ENCODE results near the gene RETN. TPM values are rescaled to one million over a fixed set of nuclear protein-coding genes. Genes with fewer than 3 reads are reported as not detected.

Gene RETN
- total and polyA plus RNA-seq, 2 donors (not counting 3 experiments of a cell fraction or from before 2014, with no cell fraction given) = not detected

DNA sequence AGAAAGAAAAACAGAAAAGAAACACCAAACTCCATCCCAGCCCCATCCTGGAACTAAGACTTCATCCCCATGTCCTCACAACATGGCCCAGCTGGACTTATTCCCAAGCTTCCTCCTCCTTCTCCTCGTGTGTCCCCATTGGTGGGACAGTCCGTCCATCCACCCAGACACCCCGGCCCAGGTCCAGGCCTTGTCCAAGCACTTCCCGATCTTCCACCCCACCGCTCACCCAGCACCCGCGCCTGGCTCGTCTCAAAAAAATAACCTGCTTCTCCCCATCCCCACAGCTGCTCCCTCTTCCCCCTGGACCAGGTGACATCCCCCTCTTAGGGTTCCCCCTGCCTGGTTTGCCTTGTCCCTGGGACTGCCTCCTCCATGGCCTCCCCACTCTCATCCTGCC, 34.5 kb downstream of the RETN start:
- POLR2A ChIA-PET = no interaction called here
- H3K27ac ChIP-seq (ENCODE audit: insufficient read depth, low read depth, low read length) = no peak overlapping the region
- no peaks in the 10 kb centered on the region for H3K27me3 ChIP-seq (ENCODE audit: control insufficient read depth in 2 of 2, insufficient read depth in 2 of 2, low read length in 2 of 2)
- H3K9me3 ChIP-seq (replicated peaks; ENCODE audit: control insufficient read depth, insufficient read depth, low read length) = no peaks in the 10 kb centered on the region
- no peak overlapping the region for H3K9ac ChIP-seq (replicated peaks; ENCODE audit: extremely low read depth, insufficient read depth, low read length)
- no peak overlapping the region for H3K4me3 ChIP-seq (replicated peaks in 1 of 3; ENCODE audit: insufficient read depth in 1 of 3, low read depth in 1 of 3, low read length in 3 of 3)
- no peak overlapping the region for H3K4me2 ChIP-seq (ENCODE audit: insufficient read depth, low read length)
- BruUV-seq (replicated peaks) = no TSS peak
- H2AFZ ChIP-seq (ENCODE audit: low read depth, low read length) = no peak overlapping the region
- DNase-seq (ENCODE audit: low read depth, low spot score) = no peak
- dilution Hi-C loops (cut with MboI; ENCODE audit: extremely low pct_ligation_motif_present, low sequenced_read_pairs) (no loop called here), intact Hi-C loops (cut with micrococcal nuclease) (no loop called here)
- H3K4me1 ChIP-seq (ENCODE audit: control insufficient read depth, extremely low read depth, insufficient read depth, low read length) = no peaks in the 10 kb centered on the region
- no peak for FAIRE-seq
- H3K9me1 ChIP-seq (replicated peaks; ENCODE audit: control insufficient read depth, extremely low read depth, insufficient read depth, low read length) = no peaks in the 10 kb centered on the region
- CTCF ChIA-PET = no interaction called here
- no peaks in the 10 kb centered on the region for H3K79me2 ChIP-seq (ENCODE audit: control insufficient read depth, insufficient read depth, low read length)
- no peaks in the 10 kb centered on the region for H3K36me3 ChIP-seq (ENCODE audit: control insufficient read depth in 2 of 2, extremely low read depth in 1 of 2, insufficient read depth in 2 of 2, low read length in 2 of 2)
- no peak for TF ChIP-seq EZH2 (IDR thresholded peaks at IDR 0.05; ENCODE audit: borderline replicate concordance, low read depth, low read length, severe bottlenecking)
- TF ChIP-seq, protein P1, sequence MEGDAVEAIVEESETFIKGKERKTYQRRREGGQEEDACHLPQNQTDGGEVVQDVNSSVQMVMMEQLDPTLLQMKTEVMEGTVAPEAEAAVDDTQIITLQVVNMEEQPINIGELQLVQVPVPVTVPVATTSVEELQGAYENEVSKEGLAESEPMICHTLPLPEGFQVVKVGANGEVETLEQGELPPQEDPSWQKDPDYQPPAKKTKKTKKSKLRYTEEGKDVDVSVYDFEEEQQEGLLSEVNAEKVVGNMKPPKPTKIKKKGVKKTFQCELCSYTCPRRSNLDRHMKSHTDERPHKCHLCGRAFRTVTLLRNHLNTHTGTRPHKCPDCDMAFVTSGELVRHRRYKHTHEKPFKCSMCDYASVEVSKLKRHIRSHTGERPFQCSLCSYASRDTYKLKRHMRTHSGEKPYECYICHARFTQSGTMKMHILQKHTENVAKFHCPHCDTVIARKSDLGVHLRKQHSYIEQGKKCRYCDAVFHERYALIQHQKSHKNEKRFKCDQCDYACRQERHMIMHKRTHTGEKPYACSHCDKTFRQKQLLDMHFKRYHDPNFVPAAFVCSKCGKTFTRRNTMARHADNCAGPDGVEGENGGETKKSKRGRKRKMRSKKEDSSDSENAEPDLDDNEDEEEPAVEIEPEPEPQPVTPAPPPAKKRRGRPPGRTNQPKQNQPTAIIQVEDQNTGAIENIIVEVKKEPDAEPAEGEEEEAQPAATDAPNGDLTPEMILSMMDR (IDR thresholded peaks at IDR 0.05; ENCODE audit: extremely low read depth in 1 of 2, insufficient read depth in 1 of 2, low read depth in 1 of 2, low read length in 2 of 2) = no peak
- no peak for TF ChIP-seq MYC (IDR thresholded peaks at IDR 0.05; ENCODE audit: low read depth, low read length)
- TF ChIP-seq, protein P2, sequence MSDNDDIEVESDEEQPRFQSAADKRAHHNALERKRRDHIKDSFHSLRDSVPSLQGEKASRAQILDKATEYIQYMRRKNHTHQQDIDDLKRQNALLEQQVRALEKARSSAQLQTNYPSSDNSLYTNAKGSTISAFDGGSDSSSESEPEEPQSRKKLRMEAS (IDR thresholded peaks at IDR 0.05; ENCODE audit: insufficient read depth, insufficient read length) = no peak
- TF ChIP-seq POLR2AphosphoS5 (IDR thresholded peaks at IDR 0.05; ENCODE audit: insufficient read depth, low read depth, low read length) = no peak
- no peak for TF ChIP-seq POLR2A (IDR thresholded peaks at IDR 0.05; ENCODE audit: low read depth, low read length)
- TF ChIP-seq GATA2 (IDR thresholded peaks at IDR 0.05; ENCODE audit: insufficient read depth, insufficient read length, low read depth, low read length) = no peak
- TF ChIP-seq FOS (IDR thresholded peaks at IDR 0.05; ENCODE audit: borderline replicate concordance, insufficient read depth, low read length) = no peak
- no peak for TF ChIP-seq JUN (IDR thresholded peaks at IDR 0.05; ENCODE audit: borderline replicate concordance, insufficient read depth, insufficient read length, low read depth)
- no peaks in the 10 kb centered on the region for H4K20me1 ChIP-seq (replicated peaks; ENCODE audit: control insufficient read depth, extremely low read depth, insufficient read depth, low read length)

Measured in endothelial cell of umbilical vein (primary cell).